CD4-positive, alpha-beta T cell (primary cell): ENCODE data around the gene PLA2G4B. TPM values are rescaled to one million over a fixed set of nuclear protein-coding genes. Genes with fewer than 3 reads are reported as not detected.
A peak's percentile ranks its signal among the peaks of the same experiment; 100 is the strongest.

Experiments
- ATAC-seq: fragments of 200-7000 bp; cut with Tn5 transposase; one replicate; pipeline ENCODE4 v1.10.0; 2022; ENCODE audit warnings: mild to moderate bottlenecking; ENCODE audit not compliant: poor library complexity
- CTCF ChIA-PET: fragments of 350-600 bp; sonication (Branson Sonifier 250); formaldehyde crosslinking; loops from one replicate; lab custom pipeline; 2021; ENCODE audit warnings: antibody characterized with exemption, inconsistent platforms; lab: Charles Lee
- POLR2A ChIA-PET: fragments of 350-600 bp; sonication (Branson Sonifier 250); formaldehyde crosslinking; loops from one replicate; lab custom pipeline; 2021; ENCODE audit warnings: antibody characterized with exemption, inconsistent platforms; lab: Charles Lee
- DNase-seq, 14 experiments: peaks; one replicate each; pipeline ENCODE4 v3.0.0-alpha.2; 2013 to 2020; ENCODE audit warnings: mixed read lengths in 2 of 14
- H3K27ac ChIP-seq, 2 donors: one replicate each; pipeline versions ENCODE4 v1.5.1 to v1.7.0; 2013; ENCODE audit warnings: low read length in 2 of 2, low read depth in 1 of 2, mild to moderate bottlenecking in 1 of 2
- H3K27me3 ChIP-seq, 2 experiments: 1 replicate in 1 of 2; 2 replicates in 1 of 2; pipeline versions ENCODE4 v1.6.1 to v1.7.0; 2013; ENCODE audit warnings: low read length in 2 of 2, control low read depth in 1 of 2, mild to moderate bottlenecking in 1 of 2, moderate library complexity in 1 of 2; ENCODE audit not compliant: insufficient read depth in 2 of 2, control insufficient read depth in 1 of 2
- H3K36me3 ChIP-seq: one replicate; pipeline ENCODE4 v1.6.1; 2013; ENCODE audit warnings: low read length, control low read depth; ENCODE audit not compliant: insufficient read depth
- H3K4me1 ChIP-seq: one replicate; pipeline ENCODE4 v1.6.1; 2013; ENCODE audit warnings: low read length, control low read depth; ENCODE audit not compliant: insufficient read depth
- H3K4me3 ChIP-seq: one replicate; pipeline ENCODE4 v1.5.1; 2013; ENCODE audit warnings: mild to moderate bottlenecking, low read length, moderate library complexity
- H3K9me3 ChIP-seq, 2 experiments: 1 replicate in 1 of 2; 2 replicates in 1 of 2; pipeline versions ENCODE4 v1.6.1 to v1.7.0; 2013; ENCODE audit warnings: low read length in 2 of 2, mild to moderate bottlenecking in 2 of 2, control low read depth in 1 of 2, moderate library complexity in 1 of 2; ENCODE audit not compliant: control insufficient read depth in 1 of 2, insufficient read depth in 1 of 2
- H3K27ac Mint-ChIP-seq: one replicate; pipeline ENCODE4 v1.8.0; 2020; ENCODE audit warnings: mixed read lengths
- H3K27me3 Mint-ChIP-seq: one replicate; pipeline ENCODE4 v1.8.0; 2021; ENCODE audit warnings: mixed read lengths
- H3K36me3 Mint-ChIP-seq: one replicate; pipeline ENCODE4 v1.8.0; 2021; ENCODE audit warnings: low read depth, mixed read lengths
- H3K4me1 Mint-ChIP-seq: one replicate; pipeline ENCODE4 v1.8.0; 2021; ENCODE audit warnings: low read depth, mixed read lengths
- H3K4me3 Mint-ChIP-seq: one replicate; pipeline ENCODE4 v1.8.0; 2020; ENCODE audit warnings: mild to moderate bottlenecking, mixed read lengths
- H3K9me3 Mint-ChIP-seq: one replicate; pipeline ENCODE4 v1.8.0; 2020; ENCODE audit warnings: mixed read lengths
- CTCF ChIP-seq: fragments of 200-600 bp; IDR thresholded peaks from one replicate; pipeline ENCODE4 v1.8.0; 2022; ENCODE audit warnings: antibody characterized with exemption, mild to moderate bottlenecking
- intact Hi-C, 2 experiments: fragments of 100-400 bp; cut with DNase I in 1 of 2; cut with micrococcal nuclease in 1 of 2; formaldehyde crosslinking; loops; one replicate each; pipeline versions ENCODE4 v1.15.1 to v1.9.0; 2023 to 2025; cut with DNase I, micrococcal nuclease
- total RNA-seq, 174 experiments: library from RNA in 2 of 174; stranded (reverse) in 2 of 174; gene quantifications; one replicate each; pipeline ENCODE4 v1.2.3 and lab custom pipeline; 2021 to 2026

The PLA2G4B gene
- total RNA-seq, 2 experiments from 2014 or later = 33.7 to 34.6 TPM

DNA sequence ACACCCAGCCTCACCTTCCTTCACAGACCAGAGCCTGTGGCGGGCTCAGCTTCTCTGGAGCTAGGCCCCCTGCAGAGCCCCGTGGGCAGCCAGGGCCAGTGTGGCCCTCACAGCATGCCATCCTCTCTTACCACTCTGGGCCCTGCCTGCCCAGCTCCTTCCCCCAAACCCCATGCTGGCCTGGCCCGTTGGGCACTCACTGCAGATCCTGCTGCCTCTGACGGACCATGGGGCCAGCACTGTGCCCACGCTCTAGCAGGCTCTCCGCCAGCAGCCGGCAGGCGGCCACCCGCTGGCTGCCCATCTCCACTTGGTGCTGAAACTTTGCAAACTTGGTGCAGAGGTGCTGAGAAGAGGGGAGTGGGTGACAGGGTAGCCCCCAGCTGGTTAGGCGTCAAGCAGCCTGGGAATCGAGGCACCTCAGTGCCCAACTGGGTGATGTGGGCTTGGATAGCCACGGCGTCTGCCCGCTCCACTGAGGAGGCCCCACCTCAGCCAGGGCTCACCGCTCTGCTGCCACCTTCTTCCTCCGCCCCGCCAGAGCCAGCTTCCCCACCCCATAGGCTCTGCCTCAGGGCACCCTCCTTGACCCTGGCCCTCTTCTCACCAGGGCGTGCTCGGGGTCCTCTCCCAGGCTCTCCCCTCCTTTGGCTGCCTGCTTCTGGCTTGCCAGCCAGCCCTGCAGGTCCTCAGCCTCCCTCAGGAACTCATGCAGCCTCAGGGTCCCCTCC lies 32.7 kb downstream of the PLA2G4B start:
- POLR2A ChIA-PET = interaction anchor here (0.7 to 2.7 kb wide), 7 partner anchors 10 to 97 kb away, joined by 3 to 17 read pairs (median 3); partner anchors contain the start of genes JMJD7, MAPKBP1 and SPTBN5
- no peak for ATAC-seq
- TF ChIP-seq CTCF = no peak
- peaks cover 16% of the 10 kb centered on the region for H3K4me1 ChIP-seq
- no peaks in the 10 kb centered on the region for H3K36me3 ChIP-seq
- H3K36me3 Mint-ChIP-seq = no peaks in the 10 kb centered on the region
- H3K27me3 Mint-ChIP-seq = no peaks in the 10 kb centered on the region
- intact Hi-C loops = no loop called here
- DNase-seq = no peak
- no peak overlapping the region for H3K4me3 ChIP-seq
- H3K4me3 Mint-ChIP-seq = no peak overlapping the region
- CTCF ChIA-PET = interaction anchor here (1.2 kb wide), 2 partner anchors 33 to 96 kb away, joined by 3 read pairs; no protein-coding TSS in a partner anchor
- no peaks in the 10 kb centered on the region for H3K9me3 ChIP-seq
- H3K27ac Mint-ChIP-seq = peak overlapping the region; percentile 72
- no peak overlapping the region for H3K27ac ChIP-seq
- no peaks in the 10 kb centered on the region for H3K9me3 Mint-ChIP-seq
- H3K4me1 Mint-ChIP-seq = peaks cover 10% of the 10 kb centered on the region
- no peaks in the 10 kb centered on the region for H3K27me3 ChIP-seq

DNA sequence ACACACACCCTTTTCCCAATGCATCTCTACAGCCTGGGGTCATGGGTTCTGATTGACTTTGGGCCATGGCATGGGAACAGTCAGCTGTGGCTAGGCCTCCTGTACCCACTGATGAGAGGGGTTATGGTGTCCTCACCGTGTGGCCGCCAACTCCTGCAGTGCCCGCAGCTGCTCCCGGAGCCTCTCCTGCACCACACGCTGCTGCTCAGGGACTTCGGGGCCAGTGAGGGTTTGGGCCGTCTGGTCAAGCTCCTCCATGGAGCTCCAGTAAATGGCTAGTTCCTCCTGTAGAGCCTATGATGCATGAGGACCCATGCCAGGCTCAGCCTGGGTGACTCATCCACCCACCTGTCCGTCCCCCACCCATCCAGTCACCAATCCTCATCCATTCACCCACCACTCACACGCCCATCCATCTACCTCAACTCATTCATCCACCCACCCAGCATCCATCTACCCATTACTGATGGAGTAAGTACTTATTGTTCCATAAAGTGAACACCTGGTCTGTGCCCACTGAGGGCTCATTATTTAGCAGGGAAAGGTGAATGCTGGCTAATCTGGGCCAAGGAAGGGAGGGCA lies 33.6 kb downstream of the PLA2G4B start:
- intact Hi-C loops = no loop called here
- Mint-ChIP-seq H3K36me3 (no peaks in the 10 kb centered on the region), H3K27me3 (no peaks in the 10 kb centered on the region), H3K9me3 (no peaks in the 10 kb centered on the region), H3K4me1 (peaks cover 10% of the 10 kb centered on the region), H3K27ac (no peak overlapping the region), H3K4me3 (no peak overlapping the region)
- Histone ChIP-seq H3K27ac (no peak overlapping the region), H3K9me3 (no peaks in the 10 kb centered on the region), H3K36me3 (no peaks in the 10 kb centered on the region), H3K27me3 (no peaks in the 10 kb centered on the region), H3K4me1 (peaks cover 16% of the 10 kb centered on the region), H3K4me3 (no peak overlapping the region)
- no peak for TF ChIP-seq CTCF
- CTCF ChIA-PET = no interaction called here
- no peak for DNase-seq
- POLR2A ChIA-PET = no interaction called here
- ATAC-seq = no peak

GRCh38 chr15:41873711-41874110 lies 35.1 kb downstream of the PLA2G4B start:
- no peak overlapping the region for H3K4me3 ChIP-seq
- H3K36me3 Mint-ChIP-seq = no peaks in the 10 kb centered on the region
- no peaks in the 10 kb centered on the region for H3K36me3 ChIP-seq
- no peak for ATAC-seq
- no peak overlapping the region for H3K4me3 Mint-ChIP-seq
- no peak for DNase-seq
- TF ChIP-seq CTCF = no peak
- H3K4me1 ChIP-seq = peaks cover 16% of the 10 kb centered on the region
- CTCF ChIA-PET = interaction anchor here (1.4 kb wide), 1 partner anchor 31 kb away, joined by 4 read pairs; no protein-coding TSS in a partner anchor
- POLR2A ChIA-PET = no interaction called here
- H3K27me3 ChIP-seq = no peaks in the 10 kb centered on the region
- intact Hi-C loops = no loop called here
- no peaks in the 10 kb centered on the region for H3K9me3 Mint-ChIP-seq
- H3K4me1 Mint-ChIP-seq = peaks cover 10% of the 10 kb centered on the region
- no peaks in the 10 kb centered on the region for H3K9me3 ChIP-seq
- no peak overlapping the region for H3K27ac Mint-ChIP-seq
- H3K27ac ChIP-seq = no peak overlapping the region
- no peaks in the 10 kb centered on the region for H3K27me3 Mint-ChIP-seq
